Islet of Langerhans (tissue), 1 donor: ENCODE measurements around the gene OR6S1.

ENCODE experiments used
- FAIRE-seq: peaks from one replicate; lab custom pipeline; 2011; peaks lifted over from hg19 to GRCh38; lab: Jason Lieb, UNC

Gene OR6S1

GRCh38 chr14:20641591-20641990 is at the start of gene OR6S1:
Gene OR6S1 (minus strand): TSS chr14:20641691. CDS start chr14:20641691, 0 bp downstream.
- FAIRE-seq: no peak

GRCh38 chr14:20690848-20691640 is 49.6 kb upstream of the OR6S1 start:
- FAIRE-seq: peak; percentile 98

- FAIRE-seq: no peak
These were observed 46.8 kb upstream of the OR6S1 start, which contains the start of gene ANG for GRCh38 chr14:20688167-20688839. Gene ANG (plus strand): TSS chr14:20688764. CDS start chr14:20693565, 4,801 bp downstream.

- FAIRE-seq: no peak
These were observed 46.1 kb upstream of the OR6S1 start for GRCh38 chr14:20687362-20688166.

- no peak for FAIRE-seq
These were observed 45.1 kb upstream of the OR6S1 start for GRCh38 chr14:20686386-20687143.

- no peak for FAIRE-seq
These were observed 43.4 kb upstream of the OR6S1 start for GRCh38 chr14:20684662-20685456.

GRCh38 chr14:20683891-20684661 is 42.6 kb upstream of the OR6S1 start, which contains the start of gene RNASE4:
Gene RNASE4 (plus strand): TSS chr14:20684560. CDS start chr14:20699372, 14,812 bp downstream.
- no peak for FAIRE-seq

GRCh38 chr14:20683125-20683890 is 41.8 kb upstream of the OR6S1 start:
- peak; percentile 88 for FAIRE-seq

- no peak for FAIRE-seq
These were observed 41.1 kb upstream of the OR6S1 start for GRCh38 chr14:20682435-20683124.

GRCh38 chr14:20682127-20682434 is 40.6 kb upstream of the OR6S1 start:
- no peak for FAIRE-seq

- peak; percentile 94 for FAIRE-seq
These were observed 40.0 kb upstream of the OR6S1 start for GRCh38 chr14:20681348-20682126.

- no peak for FAIRE-seq
These were observed 39.4 kb upstream of the OR6S1 start for GRCh38 chr14:20680843-20681347.

- no peak for FAIRE-seq
These were observed 38.9 kb upstream of the OR6S1 start for GRCh38 chr14:20680363-20680762.

GRCh38 chr14:20679907-20680306 is 38.4 kb upstream of the OR6S1 start:
- FAIRE-seq: no peak

- FAIRE-seq: no peak
These were observed 34.6 kb upstream of the OR6S1 start for GRCh38 chr14:20676072-20676471.

- no peak for FAIRE-seq
These were observed 34.2 kb upstream of the OR6S1 start for GRCh38 chr14:20675669-20676068.

GRCh38 chr14:20671597-20672283 is 30.2 kb upstream of the OR6S1 start:
- no peak for FAIRE-seq
